ENCODE data around the gene UGT1A4.

GRCh38 chr2:233816771-233817170, 98.2 kb downstream of the UGT1A4 start:
- no peak for TF ChIP-seq POLR2AphosphoS5 (IDR thresholded peaks at IDR 0.05; ENCODE audit: low read depth, low read length)
- TF ChIP-seq REST (IDR thresholded peaks at IDR 0.05; ENCODE audit: insufficient read depth in 1 of 2, low read depth in 2 of 2, low read length in 2 of 2) = no peak
- no peak for TF ChIP-seq SIN3A (IDR thresholded peaks at IDR 0.05; ENCODE audit: borderline replicate concordance, insufficient read depth, low read length)

Data from PFSK-1 (cell line).